Measurements from ENCODE around the gene LHX5. TPM values are rescaled to one million over a fixed set of nuclear protein-coding genes. Genes with fewer than 3 reads are reported as not detected.

LHX5 gene
- total RNA-seq, 1 donor: not detected

DNA sequence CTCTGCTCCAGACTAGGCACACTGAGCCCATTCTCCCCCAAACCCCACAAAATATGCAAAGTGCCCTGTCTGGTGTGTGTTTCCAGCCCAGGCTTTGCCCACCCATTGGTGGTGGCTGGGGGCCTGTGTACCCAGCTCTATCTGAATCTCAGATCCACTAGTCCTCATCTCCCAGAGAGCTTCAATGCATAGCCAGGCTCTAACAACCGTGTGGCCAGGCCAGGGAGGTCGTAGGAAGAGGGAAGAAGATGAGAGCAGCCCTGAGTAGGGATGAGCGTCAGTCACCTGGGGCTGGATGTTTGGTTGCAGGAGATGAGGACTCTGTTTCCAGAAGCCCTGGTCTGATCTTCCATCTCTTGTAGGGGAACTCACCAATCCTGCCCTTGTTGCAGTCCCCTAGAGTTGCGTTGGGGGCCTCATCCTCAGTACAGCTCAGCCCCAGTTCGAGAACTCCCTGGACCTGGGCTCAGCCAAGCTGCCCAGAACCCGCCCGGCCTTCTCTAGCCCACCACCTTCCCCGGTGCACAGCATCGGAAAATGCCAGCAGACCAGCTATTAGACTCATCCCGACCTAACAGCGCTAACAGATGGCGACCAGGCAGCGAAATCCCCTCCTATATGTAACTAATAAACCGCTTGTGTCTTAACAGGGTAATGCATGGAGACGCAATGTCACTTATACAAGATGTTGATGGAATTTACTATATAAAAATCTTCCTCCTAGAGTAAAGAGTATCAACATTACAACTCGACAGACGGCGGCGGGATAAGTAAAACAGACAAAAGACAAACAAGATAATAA is 3.2 kb upstream of the LHX5 start:
- no peak overlapping the region for H3K4me3 ChIP-seq (ENCODE audit: low read depth, low read length)
- no peak for TF ChIP-seq CTCF (IDR thresholded peaks at IDR 0.05; ENCODE audit: insufficient read depth, low read depth, low read length)
- DNase-seq (ENCODE audit: low read depth): no peak

DNA sequence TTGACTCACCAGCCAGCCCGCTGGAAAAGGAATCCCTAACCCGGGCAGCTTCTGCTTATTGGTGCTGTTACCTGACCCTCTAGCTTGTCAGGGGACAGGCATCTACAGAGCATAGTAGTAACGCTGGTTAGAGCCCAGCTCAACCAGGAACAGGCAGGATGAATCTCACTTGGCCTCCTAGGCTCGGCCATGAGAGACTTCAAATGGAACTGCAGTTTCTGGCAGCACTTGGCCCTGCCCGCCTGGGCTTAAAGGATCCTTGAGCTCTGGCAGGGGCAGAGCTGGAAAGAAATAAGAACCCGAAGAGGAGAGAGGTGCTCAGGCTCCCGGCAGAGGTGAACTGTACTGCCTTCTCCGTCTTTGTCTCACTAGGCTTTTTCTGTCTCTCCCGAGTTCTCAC is 2.3 kb upstream of the LHX5 start:
- no peak for DNase-seq (ENCODE audit: low read depth)
- H3K4me3 ChIP-seq (ENCODE audit: low read depth, low read length): no peak overlapping the region
- no peak for TF ChIP-seq CTCF (IDR thresholded peaks at IDR 0.05; ENCODE audit: insufficient read depth, low read depth, low read length)

- DNase-seq (ENCODE audit: low read depth): no peak
- TF ChIP-seq CTCF (IDR thresholded peaks at IDR 0.05; ENCODE audit: insufficient read depth, low read depth, low read length): no peak
- no peak overlapping the region for H3K4me3 ChIP-seq (ENCODE audit: low read depth, low read length)
These were observed 1.7 kb upstream of the LHX5 start for GRCh38 chr12:113473400-113473799.

DNA sequence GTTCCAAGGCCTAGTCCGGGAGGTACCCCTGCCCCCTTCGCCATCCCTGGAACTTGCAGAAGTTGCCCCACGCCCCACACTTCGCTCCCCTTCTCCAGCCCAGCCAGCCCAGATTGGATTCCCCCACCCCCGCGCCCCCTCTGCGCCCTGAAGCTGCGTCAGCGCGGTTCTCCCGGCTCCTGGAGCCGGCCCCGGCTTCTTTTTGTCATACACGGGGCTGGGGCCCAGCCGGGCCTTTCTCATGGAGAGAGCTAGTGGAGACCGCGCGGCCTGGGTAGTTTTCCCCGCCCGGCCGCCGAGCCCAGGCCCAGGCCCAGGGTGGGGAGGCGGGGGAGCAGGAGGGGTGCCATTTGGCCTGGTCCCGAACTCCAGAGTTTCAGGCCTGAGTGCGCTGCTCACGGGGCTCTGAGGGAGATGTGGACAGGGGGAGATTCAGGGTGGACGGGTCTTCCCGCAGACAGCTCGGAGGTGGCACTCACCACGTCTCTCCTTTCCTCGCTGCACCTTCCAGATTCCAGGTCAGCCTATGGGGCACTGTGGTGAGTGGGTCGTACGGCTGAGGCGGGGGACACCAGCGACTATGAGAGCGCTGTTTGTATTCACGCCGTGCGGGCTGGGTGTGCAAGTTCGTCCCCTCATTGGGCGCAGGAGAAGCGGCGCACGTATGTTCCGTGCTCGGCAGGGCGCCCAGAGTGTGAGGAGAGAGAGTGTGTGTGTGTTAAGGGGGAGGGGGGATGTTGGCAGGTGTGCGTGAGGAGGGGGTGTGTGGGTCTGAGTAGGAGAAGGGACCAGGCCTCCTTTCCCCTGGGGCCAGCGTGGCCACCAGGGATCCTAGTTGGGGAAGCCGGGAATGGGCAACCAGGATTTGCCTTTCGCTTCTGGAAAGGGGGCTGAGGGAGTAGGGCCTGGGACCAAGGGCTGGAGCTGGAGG is 785 bp upstream of the LHX5 start:
- TF ChIP-seq CTCF (IDR thresholded peaks at IDR 0.05; ENCODE audit: insufficient read depth, low read depth, low read length): no peak
- DNase-seq (ENCODE audit: low read depth): no peak
- H3K4me3 ChIP-seq (ENCODE audit: low read depth, low read length): no peak overlapping the region

- H3K4me3 ChIP-seq (ENCODE audit: low read depth, low read length): no peak overlapping the region
- no peak for TF ChIP-seq CTCF (IDR thresholded peaks at IDR 0.05; ENCODE audit: insufficient read depth, low read depth, low read length)
- DNase-seq (ENCODE audit: low read depth): no peak
These were observed 626 bp downstream of the LHX5 start for GRCh38 chr12:113470871-113471618.

- DNase-seq (ENCODE audit: low read depth): no peak
- no peak overlapping the region for H3K4me3 ChIP-seq (ENCODE audit: low read depth, low read length)
- no peak for TF ChIP-seq CTCF (IDR thresholded peaks at IDR 0.05; ENCODE audit: insufficient read depth, low read depth, low read length)
These were observed 1.5 kb downstream of the LHX5 start for GRCh38 chr12:113469949-113470743.
